Caco-2 (cell line): Measurements from ENCODE around the gene ZNF783. TPM values are rescaled to one million over a fixed set of nuclear protein-coding genes. Genes with fewer than 3 reads are reported as not detected.

ENCODE experiments used
- BruUV-seq: library from RNA; stranded (reverse); fragments of 400-500 nt; replicated peaks from 2 replicates; lab custom pipeline; 2021; lab: Mats Ljungman, UMichigan
- CTCF ChIA-PET: fragments of 300-600 bp; sonication (Branson Sonifier 250); formaldehyde crosslinking; loops from one replicate; lab custom pipeline; 2022; ENCODE audit warnings: antibody characterized with exemption; lab: Charles Lee
- POLR2A ChIA-PET: fragments of 300-600 bp; sonication (Branson Sonifier 250); formaldehyde crosslinking; loops from one replicate; lab custom pipeline; 2022; ENCODE audit warnings: antibody characterized with exemption; lab: Charles Lee
- DNase-seq, 2 experiments: peaks; one replicate each; pipeline versions ENCODE4 v3.0.0 to v3.0.0-alpha.2; 2020 to 2022
- H3K27me3 ChIP-seq: replicated peaks from 2 replicates; pipeline ENCODE4 v1.6.0; 2011; ENCODE audit warnings: low read length; ENCODE audit not compliant: control insufficient read depth, insufficient read depth
- H3K36me3 ChIP-seq: 2 replicates; pipeline ENCODE4 v1.5.1; 2011; ENCODE audit warnings: low read length; ENCODE audit not compliant: control insufficient read depth, insufficient read depth
- H3K4me1 ChIP-seq: fragments of 250-450 bp; sonication (Bioruptor Pico); 2 replicates; pipeline ENCODE4 v1.5.1; 2020; ENCODE audit warnings: mild to moderate bottlenecking
- H3K4me3 ChIP-seq: 2 replicates; pipeline ENCODE4 v1.5.1; 2011; ENCODE audit warnings: low read depth, mild to moderate bottlenecking, control low read depth, low read length
- H3K9me3 ChIP-seq: fragments of 250-450 bp; sonication (Bioruptor Pico); 2 replicates; pipeline ENCODE4 v1.5.1; 2020; ENCODE audit warnings: mild to moderate bottlenecking, moderate library complexity
- H3K27ac Mint-ChIP-seq: one replicate; pipeline ENCODE4 v1.8.0; 2022; ENCODE audit warnings: mixed read lengths; ENCODE audit not compliant: unreplicated experiment
- H3K27me3 Mint-ChIP-seq: one replicate; pipeline ENCODE4 v1.8.0; 2022; ENCODE audit warnings: mixed read lengths; ENCODE audit not compliant: insufficient read depth, unreplicated experiment
- H3K36me3 Mint-ChIP-seq: one replicate; pipeline ENCODE4 v1.8.0; 2022; ENCODE audit warnings: mild to moderate bottlenecking, mixed read lengths; ENCODE audit not compliant: insufficient read depth, unreplicated experiment
- H3K4me1 Mint-ChIP-seq: one replicate; pipeline ENCODE4 v1.8.0; 2022; ENCODE audit warnings: low read depth, mixed read lengths; ENCODE audit not compliant: unreplicated experiment
- H3K4me3 Mint-ChIP-seq: one replicate; pipeline ENCODE4 v1.8.0; 2022; ENCODE audit warnings: mild to moderate bottlenecking, moderate library complexity, mixed read lengths; ENCODE audit not compliant: unreplicated experiment
- H3K9me3 Mint-ChIP-seq: one replicate; pipeline ENCODE4 v1.8.0; 2022; ENCODE audit warnings: mixed read lengths; ENCODE audit not compliant: unreplicated experiment
- intact Hi-C: fragments of 100-400 bp; cut with micrococcal nuclease; formaldehyde crosslinking; loops from one replicate; pipeline ENCODE4 v1.10.0; 2022; ENCODE audit not compliant: unreplicated experiment
- total RNA-seq: library from RNA; stranded (reverse); gene quantifications from 2 replicates; pipeline ENCODE4 v1.2.3, GENCODE V29; 2022
- TF ChIP-seq, protein P1 (sequence below), 2 experiments: fragments of 200-600 bp in 1 of 2; IDR thresholded peaks; 1 replicate in 1 of 2; 2 replicates in 1 of 2; pipeline versions ENCODE4 v1.5.1 to v1.8.0; 2011 to 2022; ENCODE audit warnings: antibody characterized with exemption in 1 of 2, control low read depth in 1 of 2, inconsistent platforms in 1 of 2, low read depth in 1 of 2, low read length in 1 of 2, mild to moderate bottlenecking in 1 of 2, moderate library complexity in 1 of 2; ENCODE audit not compliant: insufficient read depth in 1 of 2, severe bottlenecking in 1 of 2, unreplicated experiment in 1 of 2

ZNF783 gene
- total RNA-seq, 1 experiment from 2014 or later: 27.3 TPM

DNA sequence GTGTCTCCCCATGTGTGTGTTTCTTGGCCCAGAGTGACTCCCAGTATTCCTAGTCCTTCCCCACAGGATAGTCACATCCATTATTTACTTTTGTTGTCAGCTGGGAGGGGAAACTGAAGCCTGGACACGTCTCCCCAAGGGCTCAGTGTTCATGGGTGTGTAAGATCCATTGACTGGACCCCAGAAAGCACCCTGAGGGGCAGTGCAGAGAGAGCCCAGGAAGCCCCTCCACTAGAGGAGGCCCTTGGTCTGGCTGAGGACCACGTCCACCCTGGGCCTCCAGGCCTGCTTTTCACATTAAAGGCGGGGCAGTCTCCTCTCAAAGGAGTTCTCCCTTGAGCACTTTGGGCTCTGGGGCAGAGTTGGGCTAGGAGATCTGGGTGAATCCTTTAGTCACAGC, 21.3 kb downstream of the ZNF783 start:
- Mint-ChIP-seq H3K4me3 (no peak overlapping the region), H3K36me3 (peaks cover 53% of the 10 kb centered on the region), H3K27ac (no peak overlapping the region), H3K27me3 (no peaks in the 10 kb centered on the region), H3K9me3 (no peaks in the 10 kb centered on the region), H3K4me1 (peaks cover 8% of the 10 kb centered on the region)
- intact Hi-C loops: no loop called here
- no peaks in the 10 kb centered on the region for H3K9me3 ChIP-seq
- DNase-seq: no peak
- no peaks in the 10 kb centered on the region for H3K27me3 ChIP-seq
- POLR2A ChIA-PET: no interaction called here
- BruUV-seq: no TSS peak
- TF ChIP-seq, protein P1, sequence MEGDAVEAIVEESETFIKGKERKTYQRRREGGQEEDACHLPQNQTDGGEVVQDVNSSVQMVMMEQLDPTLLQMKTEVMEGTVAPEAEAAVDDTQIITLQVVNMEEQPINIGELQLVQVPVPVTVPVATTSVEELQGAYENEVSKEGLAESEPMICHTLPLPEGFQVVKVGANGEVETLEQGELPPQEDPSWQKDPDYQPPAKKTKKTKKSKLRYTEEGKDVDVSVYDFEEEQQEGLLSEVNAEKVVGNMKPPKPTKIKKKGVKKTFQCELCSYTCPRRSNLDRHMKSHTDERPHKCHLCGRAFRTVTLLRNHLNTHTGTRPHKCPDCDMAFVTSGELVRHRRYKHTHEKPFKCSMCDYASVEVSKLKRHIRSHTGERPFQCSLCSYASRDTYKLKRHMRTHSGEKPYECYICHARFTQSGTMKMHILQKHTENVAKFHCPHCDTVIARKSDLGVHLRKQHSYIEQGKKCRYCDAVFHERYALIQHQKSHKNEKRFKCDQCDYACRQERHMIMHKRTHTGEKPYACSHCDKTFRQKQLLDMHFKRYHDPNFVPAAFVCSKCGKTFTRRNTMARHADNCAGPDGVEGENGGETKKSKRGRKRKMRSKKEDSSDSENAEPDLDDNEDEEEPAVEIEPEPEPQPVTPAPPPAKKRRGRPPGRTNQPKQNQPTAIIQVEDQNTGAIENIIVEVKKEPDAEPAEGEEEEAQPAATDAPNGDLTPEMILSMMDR (IDR thresholded peaks at IDR 0.05; ENCODE audit: insufficient read depth in 1 of 2, low read depth in 1 of 2, low read length in 1 of 2, severe bottlenecking in 1 of 2, unreplicated experiment in 1 of 2): no peak
- no peaks in the 10 kb centered on the region for H3K4me1 ChIP-seq
- CTCF ChIA-PET: interaction anchor here (2.1 kb wide), 1 partner anchor 27 kb away, joined by 11 read pairs; no protein-coding TSS in a partner anchor
- H3K36me3 ChIP-seq: peaks cover 2% of the 10 kb centered on the region; the same call in 1 of the 2 replicates
- H3K4me3 ChIP-seq: no peak overlapping the region

- intact Hi-C loops: loop anchor here (2.0 kb wide), 2 partner anchors 22 to 46 kb away; partner anchors contain the start of genes ZNF212 and ZNF783
- Mint-ChIP-seq H3K9me3 (no peaks in the 10 kb centered on the region), H3K27ac (no peak overlapping the region), H3K36me3 (peaks cover 43% of the 10 kb centered on the region), H3K4me3 (peak overlapping the region; percentile 81), H3K4me1 (peaks cover 8% of the 10 kb centered on the region), H3K27me3 (no peaks in the 10 kb centered on the region)
- TF ChIP-seq, protein P1 (IDR thresholded peaks at IDR 0.05; ENCODE audit: insufficient read depth in 1 of 2, low read depth in 1 of 2, low read length in 1 of 2, severe bottlenecking in 1 of 2, unreplicated experiment in 1 of 2): no peak
- no peaks in the 10 kb centered on the region for H3K27me3 ChIP-seq
- ChIA-PET CTCF (interaction anchor here (0.5 to 2.4 kb wide), 7 partner anchors 22 to 177 kb away, joined by 3 to 35 read pairs (median 7); partner anchors contain the start of genes ZNF282, ZNF398, ZNF777 and ZNF783), POLR2A (interaction anchor here (1.0 to 1.4 kb wide), 4 partner anchors 21 to 138 kb away, joined by 3 to 16 read pairs (median 3); partner anchors contain the start of genes ZNF282 and ZNF783)
- no TSS peak for BruUV-seq
- H3K4me1 ChIP-seq: no peaks in the 10 kb centered on the region
- no peaks in the 10 kb centered on the region for H3K9me3 ChIP-seq
- no peak for DNase-seq
- H3K36me3 ChIP-seq: no peaks in the 10 kb centered on the region
- H3K4me3 ChIP-seq: no peak overlapping the region; the same call in 1 of the 2 replicates
Measured at GRCh38 chr7:149284343-149284742, 22.3 kb downstream of the ZNF783 start.

GRCh38 chr7:149284850-149285585, 23.0 kb downstream of the ZNF783 start:
- Mint-ChIP-seq H3K9me3 (no peaks in the 10 kb centered on the region), H3K4me1 (peaks cover 8% of the 10 kb centered on the region), H3K4me3 (peak overlapping the region; percentile 81), H3K27ac (peak overlapping the region; percentile 69), H3K27me3 (no peaks in the 10 kb centered on the region), H3K36me3 (peaks cover 38% of the 10 kb centered on the region)
- peak; percentile 98 to 100 for DNase-seq
- Histone ChIP-seq H3K4me3 (peak overlapping the region; percentile 76), H3K36me3 (no peaks in the 10 kb centered on the region), H3K4me1 (no peaks in the 10 kb centered on the region), H3K9me3 (no peaks in the 10 kb centered on the region), H3K27me3 (no peaks in the 10 kb centered on the region)
- intact Hi-C loops: loop anchor here (1.0 to 2.0 kb wide), 4 partner anchors 22 to 257 kb away; partner anchors contain the start of genes PDIA4, ZNF212, ZNF746 and ZNF783
- no TSS peak for BruUV-seq
- TF ChIP-seq, protein P1 (IDR thresholded peaks at IDR 0.05; ENCODE audit: insufficient read depth in 1 of 2, low read depth in 1 of 2, low read length in 1 of 2, severe bottlenecking in 1 of 2, unreplicated experiment in 1 of 2): peak in 1 of 2 experiments; percentile 42
- CTCF ChIA-PET: interaction anchor here (0.5 to 2.4 kb wide), 13 partner anchors 23 to 341 kb away, joined by 3 to 35 read pairs (median 7); partner anchors contain the start of genes ZNF282, ZNF398, ZNF777 and ZNF783
- POLR2A ChIA-PET: interaction anchor here (0.5 to 1.4 kb wide), 6 partner anchors 9 to 137 kb away, joined by 3 to 16 read pairs (median 3); partner anchors contain the start of genes ZNF282 and ZNF783
